ENCODE results near the gene LRRFIP1.

LRRFIP1 gene

DNA sequence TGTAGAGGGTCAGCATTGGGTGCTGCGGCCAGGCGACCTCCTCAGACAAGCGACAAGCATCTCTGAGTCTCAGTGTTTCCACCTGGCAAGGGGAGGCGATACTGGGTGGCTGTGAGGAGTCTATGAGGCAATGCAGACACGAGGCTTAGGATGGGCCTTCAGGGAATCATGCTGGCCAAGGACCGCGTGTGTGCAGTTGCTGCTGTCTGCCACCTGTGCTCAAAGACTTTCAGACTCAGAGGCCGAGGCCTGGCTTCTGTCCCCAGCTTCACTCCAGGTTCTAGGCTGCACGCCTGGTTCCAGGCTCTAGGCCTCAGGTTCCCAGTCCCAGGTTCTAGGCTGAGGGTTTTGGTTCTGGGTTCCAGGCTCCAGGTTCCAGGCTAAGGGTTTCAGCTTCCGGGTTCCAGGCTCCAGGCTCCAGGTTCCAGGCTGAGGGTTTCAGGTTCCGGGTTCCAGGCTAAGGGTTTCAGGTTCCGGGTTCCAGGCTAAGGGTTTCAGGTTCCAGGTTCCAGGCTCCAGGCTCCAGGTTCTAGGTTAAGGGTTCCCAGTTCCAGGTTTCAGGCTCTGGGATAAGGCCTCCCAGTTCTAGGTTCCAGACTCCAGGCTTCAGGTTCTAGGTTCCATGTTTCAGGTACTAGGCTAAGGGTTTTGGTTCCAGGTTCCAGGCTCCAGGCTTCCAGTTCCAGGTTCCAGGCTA, 14.8 kb downstream of the LRRFIP1 start:
- no peak for DNase-seq

DNA sequence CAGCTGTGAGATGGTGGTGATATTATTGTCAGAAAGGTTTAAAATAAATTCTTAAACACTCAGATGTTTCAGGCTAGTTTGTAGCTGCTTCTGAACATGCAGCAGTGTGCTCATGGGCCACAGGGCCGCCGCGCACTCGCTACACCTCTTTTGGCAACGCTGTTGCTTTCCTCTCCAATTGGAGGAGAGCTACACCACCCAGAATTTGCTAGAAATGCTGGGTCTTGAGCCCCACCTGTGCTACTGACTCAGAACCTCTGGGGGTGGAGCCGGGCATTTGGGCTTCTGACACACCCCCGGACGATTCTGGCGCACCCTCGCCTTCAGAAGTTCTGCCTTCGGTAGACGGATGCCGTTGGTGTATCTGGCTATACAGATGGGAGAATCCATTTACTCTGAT, 15.7 kb downstream of the LRRFIP1 start:
- no peak for DNase-seq

DNA sequence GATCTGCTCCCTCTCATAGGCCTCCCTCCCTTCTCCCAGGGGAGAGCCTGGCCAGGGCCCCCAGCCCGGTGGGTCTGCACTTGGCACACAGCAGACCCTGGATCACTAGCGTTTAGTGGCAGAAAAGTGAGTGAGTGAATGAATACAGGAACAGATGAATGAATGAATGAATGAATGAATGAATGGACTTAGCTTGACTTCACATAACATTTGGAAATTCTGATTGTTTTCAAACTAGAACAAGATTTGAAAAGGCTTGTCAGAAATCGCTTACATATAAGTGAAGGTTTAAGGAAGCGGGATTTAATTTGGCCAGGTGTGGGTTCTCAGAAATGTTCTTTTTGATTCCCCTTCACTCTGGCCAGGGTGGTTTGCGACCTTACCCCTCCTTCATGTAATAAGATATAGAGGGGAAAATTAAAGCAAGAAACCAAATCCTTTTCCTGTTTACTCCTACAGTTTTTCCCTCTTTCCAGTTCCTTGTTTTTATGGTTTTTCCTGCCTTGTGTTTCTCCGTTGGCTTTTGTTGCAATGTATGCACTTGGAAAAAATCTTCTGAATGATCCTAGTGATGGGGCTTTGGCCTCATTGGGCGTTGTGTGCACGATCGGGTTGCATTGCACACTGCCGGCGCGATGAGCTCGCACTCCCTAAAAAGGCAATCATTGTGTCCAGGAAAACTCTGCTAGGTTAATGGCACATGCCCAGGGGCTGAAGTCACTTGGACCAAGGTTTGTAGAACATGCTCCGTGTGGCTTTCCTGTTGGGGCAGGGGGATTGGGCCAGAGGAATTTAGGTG, 16.4 kb downstream of the LRRFIP1 start:
- DNase-seq = no peak

DNA sequence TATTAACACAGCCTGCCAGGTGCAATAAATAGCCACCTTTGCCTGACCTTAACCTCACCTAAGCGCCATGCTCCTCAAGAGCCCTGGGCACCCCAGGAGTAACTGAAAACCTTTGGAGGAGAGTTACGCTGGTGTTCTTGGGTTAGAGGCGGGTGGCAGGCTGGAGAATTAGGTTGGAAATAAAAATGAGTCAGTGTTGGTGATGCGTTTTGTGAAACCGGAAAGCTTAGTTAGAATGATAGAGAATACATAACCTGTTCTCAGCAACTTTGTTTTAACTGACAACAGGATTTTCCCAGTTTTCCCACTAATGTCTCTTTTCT, 17.0 kb downstream of the LRRFIP1 start:
- no peak for DNase-seq

DNA sequence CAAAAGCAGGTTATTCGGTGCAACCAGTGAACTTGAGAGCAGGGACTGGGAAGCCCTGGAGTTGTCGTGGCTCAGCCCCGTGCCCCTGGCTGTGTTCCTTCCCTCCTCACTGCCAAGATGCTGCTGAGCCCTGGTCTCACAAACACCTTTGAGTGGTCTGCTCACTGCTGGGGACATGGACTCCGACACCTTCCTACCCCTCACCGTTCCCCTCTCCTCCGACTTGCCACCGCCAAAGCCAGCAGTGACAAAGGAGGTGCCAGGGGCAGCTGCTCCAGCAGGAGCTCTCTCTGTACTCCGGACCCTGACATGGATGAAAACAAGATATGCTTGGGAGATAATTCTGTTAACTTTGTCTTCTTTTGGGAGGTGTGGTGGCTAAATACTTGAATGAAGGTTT, 17.9 kb downstream of the LRRFIP1 start:
- DNase-seq = no peak

DNA sequence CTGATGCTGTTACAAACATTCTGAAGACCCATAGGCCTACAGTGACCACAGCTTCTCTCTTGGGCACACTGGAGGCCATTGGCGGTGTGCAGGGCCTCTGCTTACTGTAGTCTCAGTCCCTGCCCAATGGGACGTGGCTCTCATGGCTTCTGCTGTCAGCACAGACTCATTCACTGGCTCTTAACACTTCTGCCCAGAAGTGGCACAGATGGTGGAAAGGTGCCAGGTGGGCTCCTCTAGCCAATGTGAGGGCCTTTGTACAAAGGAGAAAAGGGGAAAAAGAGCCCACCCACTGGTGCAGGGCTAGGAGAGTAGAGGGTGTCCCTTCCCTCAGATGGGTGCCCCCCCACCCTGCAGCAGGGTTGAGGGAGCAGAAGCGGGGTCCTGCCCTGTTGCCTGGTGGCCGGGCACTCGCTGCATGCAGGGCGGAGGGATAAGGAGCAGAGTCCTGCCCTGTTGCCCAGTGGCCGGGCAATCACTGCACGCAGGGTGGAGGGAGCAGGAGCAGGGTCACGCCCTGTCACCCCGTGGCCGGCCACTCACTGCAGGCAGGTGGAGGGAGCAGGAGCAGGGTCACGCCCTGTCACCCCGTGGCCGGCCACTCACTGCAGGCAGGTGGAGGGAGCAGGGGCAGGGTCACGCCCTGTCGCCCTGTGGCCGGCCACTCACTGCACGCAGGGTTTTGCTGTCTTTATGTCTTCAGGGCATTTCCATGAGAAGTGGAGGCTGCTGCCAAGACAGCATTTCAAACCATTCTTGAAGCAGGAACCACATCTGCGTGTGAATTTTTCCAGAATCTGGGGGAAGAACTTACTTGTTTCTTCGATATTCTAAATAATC, 20.0 kb downstream of the LRRFIP1 start:
- no peak for DNase-seq

DNA sequence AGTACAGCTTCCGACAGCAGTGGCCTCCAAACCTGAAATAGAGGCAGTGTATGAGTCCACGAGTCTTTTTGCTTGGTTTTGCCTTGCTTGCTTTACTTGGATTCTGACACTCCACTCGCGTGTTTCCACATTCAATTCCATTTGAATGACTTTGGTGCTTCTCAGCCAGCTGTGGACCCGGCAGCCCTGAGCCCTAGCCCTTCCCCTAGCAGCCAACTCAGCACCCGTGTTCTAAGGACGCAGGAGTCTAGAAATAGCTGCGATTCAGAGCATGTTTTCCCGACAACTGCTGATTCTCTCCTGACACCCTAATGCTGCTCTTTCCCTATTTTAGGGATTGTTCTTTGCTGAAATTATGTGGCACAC, 20.6 kb downstream of the LRRFIP1 start:
- no peak for DNase-seq

DNA sequence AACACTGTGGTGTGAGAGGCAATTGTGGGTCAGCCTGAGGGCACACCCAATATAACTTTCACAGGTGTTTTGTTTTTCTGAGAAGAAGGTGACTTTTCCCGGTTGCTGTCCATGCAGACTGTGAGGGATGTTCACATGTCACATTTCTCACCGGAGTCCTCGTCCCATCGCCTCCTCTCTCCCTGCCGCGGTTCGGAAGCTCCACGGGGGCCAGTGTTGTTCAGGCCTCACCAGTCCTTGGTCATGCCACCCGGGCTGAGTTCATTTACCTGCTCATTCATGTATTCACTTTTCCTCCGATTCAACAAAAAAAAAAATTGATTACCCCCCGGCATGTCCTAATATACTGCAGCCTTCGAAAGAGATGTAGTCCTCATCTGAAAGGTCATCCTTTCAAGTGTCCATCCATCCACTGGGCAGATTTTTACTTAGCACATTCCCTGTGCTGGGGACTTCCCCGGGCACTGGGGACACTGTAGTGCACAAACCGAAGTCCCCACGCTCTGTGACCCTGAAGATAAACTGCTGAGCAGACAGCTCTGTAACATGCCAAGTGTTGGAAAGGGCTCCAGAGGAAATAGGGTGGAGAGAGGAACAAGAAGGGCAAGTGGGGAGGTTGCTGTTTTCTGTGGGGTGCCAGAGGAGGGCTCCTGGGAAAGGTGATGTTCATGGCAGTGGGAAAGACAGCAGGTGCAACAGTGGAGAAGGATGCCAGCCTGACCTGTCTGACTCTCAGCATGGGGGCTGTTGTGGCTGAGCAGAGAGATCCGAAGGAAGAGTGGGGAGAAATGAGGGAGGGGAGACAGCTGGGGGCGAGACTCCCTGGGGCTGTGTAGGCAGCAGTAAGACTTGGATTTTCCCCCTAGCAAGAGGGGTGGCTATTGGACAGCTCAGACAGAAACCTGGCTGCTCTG, 22.4 kb downstream of the LRRFIP1 start:
- DNase-seq = no peak

DNA sequence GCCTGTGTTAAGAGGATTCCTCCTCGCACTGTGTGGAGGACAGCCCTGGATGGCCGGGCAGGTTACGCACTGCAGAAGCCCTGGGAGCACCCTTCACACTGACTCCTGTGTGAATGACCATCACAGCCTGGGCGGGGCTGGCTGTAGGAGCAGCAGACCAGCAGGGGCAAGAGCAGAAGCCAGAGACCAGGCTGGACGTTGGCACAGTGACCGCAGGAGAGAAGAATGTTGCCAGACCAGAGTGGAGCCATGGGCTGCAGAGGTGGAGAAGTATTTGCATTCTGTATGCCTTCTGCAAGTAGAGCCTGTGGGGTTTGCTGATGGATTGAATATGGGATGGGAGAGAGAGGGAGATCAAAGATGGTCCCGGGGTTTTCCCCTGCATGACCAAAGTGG, 23.1 kb downstream of the LRRFIP1 start:
- no peak for DNase-seq

DNA sequence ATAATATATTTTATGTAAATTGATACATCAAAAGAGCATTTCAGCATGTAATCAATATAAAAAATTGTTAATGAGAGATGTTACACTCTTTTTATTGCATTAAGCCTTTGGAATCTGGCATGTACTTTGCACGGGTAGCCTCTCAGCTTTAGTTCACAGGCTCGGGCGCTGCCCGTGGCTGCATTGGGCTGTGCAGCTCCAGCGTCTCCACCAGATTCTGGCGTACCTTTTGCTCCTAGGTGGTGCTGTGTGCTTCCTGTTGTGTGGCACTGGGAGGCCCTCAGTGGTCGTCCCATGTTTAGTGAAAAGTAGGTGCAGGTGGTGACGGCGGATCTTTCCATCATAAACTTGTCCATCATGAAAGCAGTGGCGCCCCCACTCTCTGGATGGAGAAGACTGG, 24.4 kb downstream of the LRRFIP1 start:
- no peak for DNase-seq

DNA sequence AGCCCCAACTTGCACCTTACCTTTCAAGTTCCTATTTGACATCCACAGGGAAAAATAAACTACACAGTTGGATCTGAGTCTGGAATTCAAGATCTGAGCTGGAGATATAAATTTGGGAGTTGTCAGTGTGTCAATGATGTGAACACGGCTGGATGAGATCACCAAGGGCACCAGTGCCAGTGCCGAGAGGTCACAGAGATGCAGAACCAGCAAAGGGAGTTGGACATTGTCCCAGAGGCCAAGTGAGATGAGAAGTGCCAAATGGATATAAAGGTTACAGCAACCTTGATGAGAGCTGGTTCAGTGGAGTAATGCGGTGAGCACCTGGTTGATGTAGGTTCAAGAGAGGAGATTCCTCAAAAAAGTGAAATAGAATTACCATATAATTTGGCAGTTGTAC, 24.8 kb downstream of the LRRFIP1 start:
- DNase-seq = no peak

DNA sequence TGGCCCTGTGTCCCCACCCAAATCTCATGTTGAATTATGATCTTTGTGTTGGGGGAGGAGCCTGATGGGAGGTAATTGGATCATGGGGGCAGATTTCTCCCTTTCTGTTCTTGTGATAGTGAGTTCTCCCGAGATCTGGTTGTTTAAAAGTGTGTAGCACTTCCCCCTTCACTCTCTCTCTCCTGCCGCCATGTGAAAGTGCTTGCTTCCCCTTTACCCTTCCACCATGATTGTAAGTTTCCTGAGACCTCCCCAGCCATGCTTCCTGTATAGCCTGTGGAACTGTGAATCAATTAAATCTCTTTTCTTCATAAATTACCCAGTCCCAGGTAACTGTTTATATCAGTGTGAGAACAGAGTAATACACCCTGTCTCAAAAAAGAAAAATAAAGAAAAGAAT, 25.5 kb downstream of the LRRFIP1 start:
- DNase-seq = no peak

DNA sequence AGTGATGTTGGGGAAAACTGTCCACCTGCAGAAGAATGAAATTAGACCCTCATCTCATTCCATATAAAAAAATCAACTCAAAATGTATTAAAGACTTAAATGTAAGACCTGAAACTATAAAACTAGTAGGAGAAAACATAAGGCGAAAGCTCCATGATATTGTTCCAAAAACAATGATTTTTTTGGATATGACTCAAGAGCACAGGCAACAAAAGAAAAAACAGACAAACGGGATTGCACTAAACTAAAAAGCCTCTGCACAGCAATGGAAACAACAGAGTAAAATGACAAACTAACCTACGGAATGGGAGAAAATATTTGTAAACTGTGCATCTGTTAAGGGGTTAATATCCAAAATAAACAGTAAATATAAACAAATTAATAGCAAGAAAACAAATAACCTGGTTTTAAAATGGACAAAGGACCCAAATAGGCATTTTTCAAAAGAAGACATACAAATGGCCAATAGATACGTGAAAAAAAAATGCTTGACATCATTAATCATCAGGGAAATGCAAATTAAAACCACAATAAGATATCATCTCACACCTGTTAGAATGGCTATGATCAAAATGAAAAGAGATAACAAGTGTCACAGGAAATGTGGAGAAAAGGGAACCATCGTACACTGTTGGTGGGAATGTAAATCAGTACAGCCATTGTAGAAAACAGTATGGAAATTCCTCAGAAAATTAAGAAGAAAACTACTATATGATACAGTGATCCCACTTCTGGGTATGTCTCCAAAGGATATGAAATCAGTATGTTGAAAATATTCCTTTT, 26.6 kb downstream of the LRRFIP1 start:
- no peak for DNase-seq

DNA sequence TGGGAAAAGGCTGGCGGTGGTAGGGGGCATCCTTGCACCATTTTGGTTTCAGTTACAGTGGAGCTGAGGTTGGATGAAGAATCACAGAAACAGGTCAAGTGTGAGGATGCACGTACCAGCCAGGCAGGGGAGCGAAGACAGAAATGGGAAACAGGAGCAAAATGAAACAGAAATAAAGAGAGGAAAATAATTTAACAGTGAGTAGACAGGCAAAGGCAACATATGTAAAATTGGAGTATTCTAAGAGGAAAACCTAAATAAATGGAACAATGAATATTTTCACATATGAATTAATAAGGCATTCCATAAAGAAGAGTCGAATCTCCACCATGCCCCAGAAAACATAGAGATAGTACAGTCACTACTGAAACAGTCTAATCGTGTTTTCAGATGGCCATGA, 29.7 kb downstream of the LRRFIP1 start:
- no peak for DNase-seq

DNA sequence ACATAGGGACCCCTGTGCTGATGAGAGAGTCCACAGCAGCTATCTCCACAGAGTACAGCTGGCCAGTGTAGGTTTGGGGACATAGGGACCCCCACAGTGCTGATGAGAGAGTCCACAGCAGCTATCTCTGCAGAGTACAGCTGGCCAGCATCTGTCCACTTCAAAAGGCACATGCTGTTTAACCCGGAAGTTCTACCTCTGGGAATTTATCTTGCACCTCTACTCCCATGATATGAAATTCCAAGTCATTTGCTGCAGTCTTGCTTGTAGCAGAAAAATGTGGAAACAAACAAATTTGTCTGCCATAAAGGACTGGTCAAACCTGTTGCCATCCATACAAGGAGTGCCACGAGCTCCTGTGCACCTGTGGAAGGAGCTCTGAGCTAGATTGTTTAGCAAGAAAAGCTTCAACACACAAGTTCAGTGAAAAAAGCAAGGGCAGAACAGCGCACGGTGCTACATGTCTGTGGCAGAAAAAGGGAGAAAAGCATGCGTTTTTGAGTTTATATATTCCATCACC, 33.1 kb downstream of the LRRFIP1 start:
- DNase-seq = no peak

DNA sequence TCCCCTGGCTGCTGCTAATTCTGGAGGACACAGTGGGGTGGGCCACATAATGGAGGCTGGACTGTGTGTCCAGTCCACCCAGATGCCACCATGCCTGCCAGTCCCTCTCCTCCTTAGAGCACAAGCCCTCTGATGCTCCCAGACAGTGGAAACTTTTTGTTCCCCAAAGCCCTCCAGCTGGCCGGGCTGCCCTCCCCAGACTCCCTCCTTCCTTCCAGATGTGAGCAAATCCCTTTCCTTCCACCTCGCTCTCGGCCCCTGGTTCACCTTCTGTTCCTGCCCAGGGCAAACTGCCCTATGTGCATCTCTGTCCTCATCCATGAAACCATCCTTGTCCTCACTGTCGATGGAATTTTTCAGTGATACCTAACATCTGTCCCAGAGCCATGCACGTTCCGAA, 33.9 kb downstream of the LRRFIP1 start:
- no peak for DNase-seq

DNA sequence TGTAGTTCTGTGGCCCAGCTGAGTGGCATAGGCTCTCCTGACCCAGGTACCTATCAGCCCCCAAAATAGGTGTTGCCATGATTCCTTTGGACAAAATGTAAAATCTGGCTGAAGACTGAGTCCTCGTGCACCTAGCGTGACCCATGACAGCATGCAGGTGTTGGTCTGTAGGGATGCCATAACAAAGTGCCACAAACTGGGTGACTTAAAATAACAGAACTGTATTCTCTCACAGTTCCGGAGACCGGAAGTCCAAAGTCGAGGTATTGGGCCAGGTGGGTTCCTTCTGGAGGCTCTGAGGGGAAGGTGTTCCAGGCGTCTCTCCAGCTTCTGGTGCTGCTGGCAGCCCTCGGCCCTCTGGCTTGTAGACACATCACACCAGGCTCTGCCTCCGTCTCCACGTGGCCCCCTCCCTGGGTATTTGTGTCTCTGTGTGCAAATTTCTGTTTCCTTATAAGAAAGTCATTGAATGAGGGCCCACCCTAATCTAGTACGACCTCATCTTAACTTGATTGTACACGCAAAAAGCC, 34.5 kb downstream of the LRRFIP1 start:
- DNase-seq = no peak

DNA sequence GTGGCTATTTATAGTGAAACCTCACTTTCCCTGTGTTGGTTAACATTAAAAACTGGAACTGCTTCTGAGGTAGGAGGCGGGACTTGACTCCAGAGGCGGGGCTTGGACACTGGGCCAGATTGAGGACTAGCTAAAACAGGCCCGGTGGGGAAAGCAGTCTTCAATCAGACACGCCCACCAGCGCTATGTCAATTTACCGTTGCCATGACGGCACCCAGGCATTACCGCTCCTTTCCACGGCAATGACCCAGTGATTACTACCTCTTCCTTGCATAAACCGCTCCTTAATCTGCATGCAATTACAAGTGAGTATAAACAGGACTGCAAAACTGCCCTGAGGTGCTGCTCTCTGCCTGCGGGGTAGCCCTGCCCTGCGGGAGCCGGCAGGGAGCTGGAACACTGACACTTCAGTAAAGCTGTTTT, 35.3 kb downstream of the LRRFIP1 start:
- DNase-seq = no peak

DNA sequence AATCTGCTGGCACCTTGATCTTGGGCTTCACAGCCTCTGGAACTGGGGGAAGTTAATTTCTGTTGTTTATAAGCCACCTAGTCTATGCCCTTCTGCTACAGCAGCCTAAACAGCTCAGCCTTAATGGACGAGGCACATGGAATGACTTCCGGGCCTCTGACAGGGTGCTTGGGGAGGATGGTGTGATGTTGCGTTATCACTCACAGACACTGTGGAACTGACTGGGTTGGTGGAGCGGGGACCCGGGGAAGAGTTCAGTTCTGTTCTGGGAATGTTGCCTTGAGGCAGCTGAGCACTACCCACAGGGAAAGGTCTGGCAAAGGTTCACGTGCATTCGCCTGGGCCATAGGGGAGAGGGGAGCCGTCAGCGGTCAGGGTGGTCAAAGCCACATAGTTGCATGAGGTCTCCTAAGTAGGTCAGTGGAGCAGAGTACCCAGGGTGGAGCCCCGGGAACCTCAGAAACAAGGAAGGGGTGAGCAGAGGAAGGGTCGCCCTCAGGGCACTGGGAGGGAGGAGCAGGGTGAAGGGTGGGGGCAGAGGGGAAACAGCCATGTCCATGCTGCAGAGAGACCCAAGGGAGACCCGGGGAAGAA, 36.2 kb downstream of the LRRFIP1 start:
- no peak for DNase-seq

DNA sequence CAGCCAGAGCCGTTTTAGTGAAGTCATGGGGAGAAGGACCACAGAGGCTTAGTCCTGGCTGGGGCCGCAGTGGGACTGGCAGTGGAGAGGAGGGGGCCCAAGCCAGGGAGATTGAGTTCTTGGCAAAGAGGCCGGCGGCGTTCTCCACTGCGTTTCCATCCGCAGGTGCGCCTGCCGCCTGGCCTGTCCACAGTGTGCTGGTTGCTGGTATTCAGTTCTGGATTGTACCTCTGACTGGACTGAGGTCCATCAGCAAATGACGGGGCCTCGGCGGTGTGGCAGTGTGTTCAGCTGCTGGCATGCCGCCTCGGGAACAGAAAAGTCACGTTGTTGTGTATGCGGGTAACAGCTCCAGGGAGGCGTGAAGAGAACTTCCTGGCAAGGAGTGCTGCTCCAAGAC, 36.8 kb downstream of the LRRFIP1 start:
- no peak for DNase-seq

DNA sequence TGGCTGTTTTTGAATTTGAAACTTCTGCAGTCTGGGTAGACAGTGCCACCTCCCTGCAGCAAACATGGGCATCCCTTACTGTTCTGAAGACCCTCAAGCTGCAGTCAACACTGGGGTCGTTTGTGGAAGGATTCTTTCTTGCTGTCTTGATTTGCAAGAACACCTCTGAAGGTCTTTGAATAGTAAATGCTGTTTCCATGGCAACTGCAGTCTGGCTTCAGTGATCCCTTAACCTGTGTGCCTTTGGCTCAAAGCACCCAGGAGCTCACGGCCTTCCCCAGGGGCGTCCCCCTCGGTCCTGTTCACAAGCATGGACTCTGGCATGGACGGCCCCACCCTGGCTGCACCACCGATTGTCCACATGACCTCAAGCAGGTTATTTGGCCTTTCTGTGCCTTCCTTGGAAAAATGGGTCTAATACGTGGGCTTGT, 38.3 kb downstream of the LRRFIP1 start:
- DNase-seq = no peak

All from KG1 (cell line).